ENCODE results near the gene NCS1. TPM values are rescaled to one million over a fixed set of nuclear protein-coding genes. Genes with fewer than 3 reads are reported as not detected.

NCS1 gene
- total RNA-seq, 1 donor from 2014 or later, result 8.2 TPM

GRCh38 chr9:130215341-130216119, 43.3 kb downstream of the NCS1 start:
- peak; percentile 35 for DNase-seq

- no peak for DNase-seq
Measured at GRCh38 chr9:130217838-130218237, 45.6 kb downstream of the NCS1 start.

GRCh38 chr9:130219661-130220096, 47.5 kb downstream of the NCS1 start:
- no peak for DNase-seq

- DNase-seq, result no peak
Measured at GRCh38 chr9:130220352-130220751, 48.1 kb downstream of the NCS1 start.

GRCh38 chr9:130222833-130223232, 50.6 kb downstream of the NCS1 start:
- no peak for DNase-seq

- DNase-seq, result no peak
Measured at GRCh38 chr9:130225071-130225470, 52.9 kb downstream of the NCS1 start.

- DNase-seq, result no peak
Measured at GRCh38 chr9:130225586-130225985, 53.4 kb downstream of the NCS1 start.

- DNase-seq, result no peak
Measured at GRCh38 chr9:130226112-130226511, 53.9 kb downstream of the NCS1 start.

- no peak for DNase-seq
Measured at GRCh38 chr9:130227833-130228232, 55.6 kb downstream of the NCS1 start.

GRCh38 chr9:130229759-130230158, 57.6 kb downstream of the NCS1 start:
- no peak for DNase-seq

GRCh38 chr9:130230631-130231030, 58.4 kb downstream of the NCS1 start:
- DNase-seq, result no peak

GRCh38 chr9:130232899-130233586, 60.8 kb downstream of the NCS1 start:
- no peak for DNase-seq

GRCh38 chr9:130233587-130233945, 61.4 kb downstream of the NCS1 start:
- no peak for DNase-seq

GRCh38 chr9:130234340-130235260, 62.4 kb downstream of the NCS1 start:
- no peak for DNase-seq

- DNase-seq, result peak; percentile 72
Measured at GRCh38 chr9:130235558-130236435, 63.6 kb downstream of the NCS1 start.

GRCh38 chr9:130236436-130236985, 64.3 kb downstream of the NCS1 start:
- no peak for DNase-seq

GRCh38 chr9:130237076-130237475, 64.9 kb downstream of the NCS1 start:
- DNase-seq, result no peak

- DNase-seq, result no peak
Measured at GRCh38 chr9:130237763-130238524, 65.7 kb downstream of the NCS1 start.

- DNase-seq, result no peak
Measured at GRCh38 chr9:130239363-130239695, 67.1 kb downstream of the NCS1 start.

- DNase-seq, result no peak
Measured at GRCh38 chr9:130239741-130240241, 67.6 kb downstream of the NCS1 start.
